Stomach (tissue), 4 donors: ENCODE results near the gene SUPT3H.

Experiments used
- CTCF ChIP-seq, 7 experiments: fragments of 450-650 bp in 4 of 7; fragments of 200-600 bp in 3 of 7; sonication (generic) in 3 of 7; IDR thresholded peaks; one replicate each; pipeline ENCODE4 v1.5.1; 2016 to 2019; ENCODE audit warnings: antibody characterized with exemption in 7 of 7, control low read depth in 2 of 7, mild to moderate bottlenecking in 1 of 7
- EP300 ChIP-seq: sonication (generic); formaldehyde crosslinking; IDR thresholded peaks from one replicate; pipeline ENCODE4 v1.6.1; 2017; ENCODE audit warnings: antibody characterized with exemption
- POLR2A ChIP-seq, 4 donors: fragments of 450-650 bp; IDR thresholded peaks; one replicate each; pipeline ENCODE4 v1.6.1; 2016; ENCODE audit warnings: antibody characterized with exemption in 4 of 4, control low read depth in 2 of 4, mild to moderate bottlenecking in 1 of 4, moderate library complexity in 1 of 4

GRCh38 chr6:45421709-45422502 lies 44.2 kb upstream of the SUPT3H start:
- TF ChIP-seq POLR2A (IDR thresholded peaks at IDR 0.05) = no peak
- peak in 1 of 7 experiments; percentile 10 for TF ChIP-seq CTCF (IDR thresholded peaks at IDR 0.05)
- no peak for TF ChIP-seq EP300
